MCF 10A (cell line): Measurements from ENCODE around the gene TSC22D4. TPM values are rescaled to one million over a fixed set of nuclear protein-coding genes. Genes with fewer than 3 reads are reported as not detected.

Experiments
- BruUV-seq: library from RNA; stranded (reverse); fragments of 400-500 nt; replicated peaks from 2 replicates; lab custom pipeline; 2021; lab: Mats Ljungman, UMichigan
- CTCF ChIA-PET: fragments of 300-600 bp; sonication (Branson Sonifier 250); formaldehyde crosslinking; extraction: SDS; loops from one replicate; lab custom pipeline; 2021; ENCODE audit warnings: antibody characterized with exemption, inconsistent platforms; lab: Yijun Ruan, JAX
- POLR2A ChIA-PET: fragments of 300-600, 350-650 bp; sonication (Branson Sonifier 250); formaldehyde crosslinking; extraction: SDS; loops from one replicate; lab custom pipeline; 2020; ENCODE audit warnings: antibody characterized with exemption, inconsistent platforms; lab: Yijun Ruan, JAX
- DNase-seq: peaks from one replicate; pipeline ENCODE4 v3.0.0-alpha.2; 2018; ENCODE audit not compliant: unreplicated experiment
- H3K27ac Mint-ChIP-seq: one replicate; pipeline ENCODE4 v1.8.0; 2022; ENCODE audit warnings: mild to moderate bottlenecking, low read depth, mixed read lengths; ENCODE audit not compliant: unreplicated experiment
- H3K27me3 Mint-ChIP-seq: one replicate; pipeline ENCODE4 v1.8.0; 2022; ENCODE audit warnings: mixed read lengths; ENCODE audit not compliant: insufficient read depth, unreplicated experiment
- H3K36me3 Mint-ChIP-seq: one replicate; pipeline ENCODE4 v1.8.0; 2022; ENCODE audit warnings: mild to moderate bottlenecking, moderate library complexity, mixed read lengths; ENCODE audit not compliant: insufficient read depth, unreplicated experiment
- H3K4me1 Mint-ChIP-seq: one replicate; pipeline ENCODE4 v1.8.0; 2022; ENCODE audit warnings: mixed read lengths; ENCODE audit not compliant: insufficient read depth, unreplicated experiment
- H3K4me3 Mint-ChIP-seq: one replicate; pipeline ENCODE4 v1.8.0; 2022; ENCODE audit warnings: mild to moderate bottlenecking, moderate library complexity, mixed read lengths; ENCODE audit not compliant: unreplicated experiment
- H3K9me3 Mint-ChIP-seq: one replicate; pipeline ENCODE4 v1.8.0; 2022; ENCODE audit warnings: mixed read lengths; ENCODE audit not compliant: unreplicated experiment
- intact Hi-C: fragments of 100-400 bp; cut with micrococcal nuclease; formaldehyde crosslinking; loops from 2 replicates; pipeline ENCODE4 v1.14.1; 2022
- total RNA-seq: library from RNA; stranded (reverse); gene quantifications from 2 replicates; pipeline ENCODE4 v1.2.3, GENCODE V29; 2022
- TF ChIP-seq, protein P1 (sequence below): fragments of 200-600 bp; IDR thresholded peaks from one replicate; pipeline ENCODE4 v1.8.0; 2022; ENCODE audit warnings: antibody characterized with exemption, mild to moderate bottlenecking; ENCODE audit not compliant: unreplicated experiment

Gene TSC22D4
- total RNA-seq, 1 experiment from 2014 or later: 36.0 TPM

DNA sequence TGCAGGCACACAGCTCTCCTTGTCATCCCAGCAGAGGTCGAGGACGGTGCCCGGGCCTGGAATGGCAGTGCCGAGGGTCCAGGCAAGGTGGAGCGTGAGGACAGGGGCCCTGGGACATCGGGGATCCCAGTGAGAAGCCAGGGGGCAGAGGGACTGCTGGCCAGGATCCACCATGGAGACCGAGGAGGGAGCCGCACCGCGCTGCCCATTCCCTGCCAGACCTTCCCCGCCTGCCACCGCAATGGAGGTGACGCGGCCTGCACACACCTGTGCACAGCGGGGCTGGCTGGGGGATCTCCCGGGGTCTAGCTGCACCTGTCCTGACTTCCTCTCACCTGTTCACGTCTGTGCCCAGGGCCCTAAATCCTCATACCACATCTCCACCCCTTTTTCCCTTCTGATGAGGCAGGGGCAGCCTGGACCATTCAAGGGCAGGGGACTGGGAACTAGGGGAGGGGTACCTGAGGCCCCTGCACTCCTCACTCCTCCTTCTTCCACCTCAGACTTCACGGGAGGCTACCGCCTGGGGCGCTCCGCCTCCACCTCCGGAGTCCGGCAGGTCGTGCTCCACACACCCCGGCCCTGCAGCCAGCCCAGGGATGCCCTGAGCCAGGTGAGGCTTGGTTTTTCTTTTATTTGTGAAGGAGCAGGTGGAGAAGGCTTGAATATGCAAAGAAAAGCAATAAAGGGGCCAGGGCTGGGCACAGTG, 11.6 kb upstream of the TSC22D4 start:
- Mint-ChIP-seq H3K27ac (no peak overlapping the region), H3K36me3 (peaks cover 6% of the 10 kb centered on the region), H3K4me1 (no peaks in the 10 kb centered on the region), H3K27me3 (no peaks in the 10 kb centered on the region), H3K9me3 (no peaks in the 10 kb centered on the region), H3K4me3 (no peak overlapping the region)
- DNase-seq: no peak
- TF ChIP-seq, protein P1, sequence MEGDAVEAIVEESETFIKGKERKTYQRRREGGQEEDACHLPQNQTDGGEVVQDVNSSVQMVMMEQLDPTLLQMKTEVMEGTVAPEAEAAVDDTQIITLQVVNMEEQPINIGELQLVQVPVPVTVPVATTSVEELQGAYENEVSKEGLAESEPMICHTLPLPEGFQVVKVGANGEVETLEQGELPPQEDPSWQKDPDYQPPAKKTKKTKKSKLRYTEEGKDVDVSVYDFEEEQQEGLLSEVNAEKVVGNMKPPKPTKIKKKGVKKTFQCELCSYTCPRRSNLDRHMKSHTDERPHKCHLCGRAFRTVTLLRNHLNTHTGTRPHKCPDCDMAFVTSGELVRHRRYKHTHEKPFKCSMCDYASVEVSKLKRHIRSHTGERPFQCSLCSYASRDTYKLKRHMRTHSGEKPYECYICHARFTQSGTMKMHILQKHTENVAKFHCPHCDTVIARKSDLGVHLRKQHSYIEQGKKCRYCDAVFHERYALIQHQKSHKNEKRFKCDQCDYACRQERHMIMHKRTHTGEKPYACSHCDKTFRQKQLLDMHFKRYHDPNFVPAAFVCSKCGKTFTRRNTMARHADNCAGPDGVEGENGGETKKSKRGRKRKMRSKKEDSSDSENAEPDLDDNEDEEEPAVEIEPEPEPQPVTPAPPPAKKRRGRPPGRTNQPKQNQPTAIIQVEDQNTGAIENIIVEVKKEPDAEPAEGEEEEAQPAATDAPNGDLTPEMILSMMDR: no peak
- no TSS peak for BruUV-seq
- intact Hi-C loops: no loop called here
- ChIA-PET POLR2A (no interaction called here), CTCF (interaction anchor here (0.5 to 1.1 kb wide), 2 partner anchors 69 to 201 kb away, joined by 3 to 4 read pairs; no protein-coding TSS in a partner anchor)

GRCh38 chr7:100489824-100490223, 10.8 kb upstream of the TSC22D4 start:
- TF ChIP-seq, protein P1: no peak
- Mint-ChIP-seq H3K4me3 (no peak overlapping the region), H3K4me1 (peaks cover 1% of the 10 kb centered on the region), H3K9me3 (no peaks in the 10 kb centered on the region), H3K36me3 (peaks cover 8% of the 10 kb centered on the region), H3K27ac (no peak overlapping the region), H3K27me3 (no peaks in the 10 kb centered on the region)
- intact Hi-C loops: no loop called here
- DNase-seq: no peak
- CTCF ChIA-PET: interaction anchor here (0.5 to 1.3 kb wide), 3 partner anchors 12 to 202 kb away, joined by 3 to 4 read pairs (median 3); no protein-coding TSS in a partner anchor
- POLR2A ChIA-PET: interaction anchor here (0.6 kb wide), 1 partner anchor 832 kb away, joined by 3 read pairs; the partner anchor contains the start of gene IFT22
- no TSS peak for BruUV-seq

- Mint-ChIP-seq H3K27ac (no peak overlapping the region), H3K36me3 (peaks cover 12% of the 10 kb centered on the region), H3K4me1 (peaks cover 5% of the 10 kb centered on the region), H3K27me3 (no peaks in the 10 kb centered on the region), H3K9me3 (no peaks in the 10 kb centered on the region), H3K4me3 (no peak overlapping the region)
- TF ChIP-seq, protein P1: no peak
- no peak for DNase-seq
- ChIA-PET CTCF (interaction anchor here (1.1 to 1.3 kb wide), 2 partner anchors 12 to 203 kb away, joined by 3 to 4 read pairs; no protein-coding TSS in a partner anchor), POLR2A (interaction anchor here (0.5 to 0.6 kb wide), 2 partner anchors 832 to 1014 kb away, joined by 3 read pairs; partner anchors contain the start of gene IFT22)
- intact Hi-C loops: no loop called here
- BruUV-seq: no TSS peak
Measured at GRCh38 chr7:100489121-100489520, 10.1 kb upstream of the TSC22D4 start.

DNA sequence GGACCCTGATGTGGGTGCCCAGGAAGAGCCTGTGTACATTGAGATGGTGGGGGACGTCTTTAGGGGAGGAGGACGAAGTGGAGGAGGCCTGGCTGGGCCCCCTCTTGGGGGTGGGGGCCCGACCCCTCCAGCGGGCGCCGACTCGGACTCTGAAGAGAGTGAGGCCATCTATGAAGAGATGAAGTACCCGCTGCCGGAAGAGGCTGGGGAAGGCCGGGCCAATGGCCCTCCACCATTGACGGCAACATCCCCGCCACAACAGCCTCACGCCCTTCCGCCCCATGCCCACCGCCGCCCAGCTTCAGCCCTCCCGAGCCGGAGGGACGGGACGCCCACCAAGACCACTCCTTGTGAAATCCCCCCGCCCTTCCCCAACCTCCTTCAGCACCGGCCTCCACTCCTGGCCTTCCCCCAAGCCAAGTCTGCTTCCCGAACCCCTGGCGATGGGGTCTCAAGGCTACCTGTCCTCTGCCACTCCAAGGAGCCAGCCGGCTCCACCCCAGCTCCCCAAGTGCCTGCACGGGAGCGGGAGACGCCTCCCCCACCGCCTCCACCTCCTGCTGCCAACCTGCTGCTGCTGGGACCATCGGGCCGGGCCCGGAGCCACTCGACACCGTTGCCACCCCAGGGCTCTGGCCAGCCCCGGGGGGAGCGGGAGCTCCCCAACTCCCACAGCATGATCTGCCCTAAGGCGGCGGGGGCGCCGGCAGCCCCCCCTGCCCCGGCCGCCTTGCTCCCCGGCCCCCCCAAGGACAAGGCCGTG, 9.5 kb upstream of the TSC22D4 start:
- POLR2A ChIA-PET: interaction anchor here (0.8 kb wide), 1 partner anchor 51 kb away, joined by 3 read pairs; no protein-coding TSS in a partner anchor
- no peak overlapping the region for H3K4me3 Mint-ChIP-seq
- H3K27ac Mint-ChIP-seq: no peak overlapping the region
- H3K4me1 Mint-ChIP-seq: peaks cover 5% of the 10 kb centered on the region
- TF ChIP-seq, protein P1: no peak
- H3K36me3 Mint-ChIP-seq: peaks cover 12% of the 10 kb centered on the region
- no peaks in the 10 kb centered on the region for H3K27me3 Mint-ChIP-seq
- CTCF ChIA-PET: interaction anchor here (0.6 to 1.3 kb wide), 3 partner anchors 11 to 1172 kb away, joined by 3 read pairs; no protein-coding TSS in a partner anchor
- intact Hi-C loops: no loop called here
- no peak for DNase-seq
- BruUV-seq: no TSS peak
- no peaks in the 10 kb centered on the region for H3K9me3 Mint-ChIP-seq
